ENCODE measurements around the gene THSD7A. TPM values are rescaled to one million over a fixed set of nuclear protein-coding genes. Genes with fewer than 3 reads are reported as not detected.

Gene THSD7A
- total and polyA plus RNA-seq, 2 of the 4 experiments (the other 2 are of a cell fraction): 0.02 to 0.18 TPM

GRCh38 chr7:11430112-11430511, 401.9 kb downstream of the THSD7A start:
- H3K36me3 ChIP-seq (ENCODE audit: control insufficient read depth, insufficient read depth, low read length): no peaks in the 10 kb centered on the region
- no peak overlapping the region for H3K23ac ChIP-seq (ENCODE audit: low read depth, low read length)
- no peak overlapping the region for H3K14ac ChIP-seq (replicated peaks; ENCODE audit: low read depth, low read length)
- no peak overlapping the region for H2AFZ ChIP-seq (replicated peaks; ENCODE audit: low read length, poor library complexity)
- H3K18ac ChIP-seq (ENCODE audit: low read depth, low read length): no peak overlapping the region
- H3K9ac ChIP-seq (ENCODE audit: low read depth, low read length): no peak overlapping the region
- H3K9me3 ChIP-seq (ENCODE audit: control insufficient read depth, insufficient read depth, low read length): no peaks in the 10 kb centered on the region
- H3K79me1 ChIP-seq (ENCODE audit: low read depth in 1 of 2, low read length in 2 of 2): no peaks in the 10 kb centered on the region
- no peak overlapping the region for H2AK9ac ChIP-seq (replicated peaks; ENCODE audit: low read depth, low read length, poor library complexity)
- WGBS, 2 experiments (ENCODE audit: extremely low coverage in 2 of 2, insufficient read length in 1 of 2): no CpG with 5 or more reads among the region's 2 CpGs
- ChIA-PET CTCF (no interaction called here), POLR2A (ENCODE audit: unreplicated experiment) (no interaction called here)
- no peaks in the 10 kb centered on the region for H3K4me1 ChIP-seq (ENCODE audit: control insufficient read depth, insufficient read depth, low read length)
- no peak overlapping the region for H2BK5ac ChIP-seq (ENCODE audit: low read depth, low read length, poor library complexity, severe bottlenecking)
- H2BK120ac ChIP-seq (ENCODE audit: low read depth, low read length): no peak overlapping the region
- TF ChIP-seq MXI1 (IDR thresholded peaks at IDR 0.05; ENCODE audit: borderline replicate concordance, low read depth, low read length): no peak
- no peak for TF ChIP-seq SMC3 (IDR thresholded peaks at IDR 0.05; ENCODE audit: low read depth, low read length)
- no peak for TF ChIP-seq MAZ (IDR thresholded peaks at IDR 0.05; ENCODE audit: borderline replicate concordance, low read depth, low read length)
- no peak for TF ChIP-seq ELK1 (IDR thresholded peaks at IDR 0.05; ENCODE audit: borderline replicate concordance, low read depth, low read length)
- no peak for TF ChIP-seq FOS (IDR thresholded peaks at IDR 0.05; ENCODE audit: low read depth, low read length)
- no peaks in the 10 kb centered on the region for H3K27me3 ChIP-seq (ENCODE audit: control insufficient read depth, insufficient read depth, low read length)
- no peak overlapping the region for H4K5ac ChIP-seq (ENCODE audit: low read depth, low read length)
- no peak overlapping the region for H4K91ac ChIP-seq (ENCODE audit: insufficient read depth, low read depth, low read length)
- no peak overlapping the region for H3K4me3 ChIP-seq (ENCODE audit: insufficient read depth, low read depth, low read length)
- H2BK20ac ChIP-seq (ENCODE audit: low read depth, low read length): no peak overlapping the region
- H2AK5ac ChIP-seq (ENCODE audit: low read depth, low read length): no peak overlapping the region
- ATAC-seq (ENCODE audit: low read depth): no peak
- H2BK15ac ChIP-seq (ENCODE audit: low read depth, low read length): no peak overlapping the region
- intact Hi-C loops (cut with micrococcal nuclease): no loop called here
- H3K4ac ChIP-seq (ENCODE audit: low read depth, low read length): no peak overlapping the region
- no peaks in the 10 kb centered on the region for H3K9me1 ChIP-seq (ENCODE audit: insufficient read depth, low read length)
- no TSS peak for BruUV-seq (replicated peaks)
- in situ Hi-C loops (cut with MboI; ENCODE audit: low sequenced_read_pairs): loop anchor here (25.0 kb wide), 3 partner anchors 632 to 1057 kb away; no protein-coding TSS in a partner anchor
- DNase-seq: no peak
- dilution Hi-C loops (cut with HindIII; ENCODE audit: low sequenced_read_pairs, unreplicated experiment): no loop called here
- no peak overlapping the region for H3K56ac ChIP-seq (ENCODE audit: extremely low read depth, insufficient read depth, low read length)
- H3K27ac ChIP-seq (ENCODE audit: insufficient read depth, low read length): no peak overlapping the region
- H3K4me2 ChIP-seq (ENCODE audit: low read depth, low read length): no peak overlapping the region
- H4K20me1 ChIP-seq (ENCODE audit: insufficient read depth, low read length): no peaks in the 10 kb centered on the region
- H4K8ac ChIP-seq (ENCODE audit: low read depth in 2 of 2, low read length in 2 of 2): no peak overlapping the region

All from IMR-90 (cell line).